Calu3 (cell line): ENCODE measurements around the gene CCNYL1. TPM values are rescaled to one million over a fixed set of nuclear protein-coding genes. Genes with fewer than 3 reads are reported as not detected.

ENCODE experiments used
- BruUV-seq: library from RNA; stranded (reverse); fragments of 400-500 nt; replicated peaks from 2 replicates; lab custom pipeline; 2021; lab: Mats Ljungman, UMichigan
- CTCF ChIA-PET: fragments of 300-600 bp; sonication (Branson Sonifier 250); formaldehyde crosslinking; loops from one replicate; lab custom pipeline; 2022; ENCODE audit warnings: antibody characterized with exemption; lab: Charles Lee
- DNase-seq: peaks from one replicate; pipeline ENCODE4 v3.0.0; 2022
- H3K27ac Mint-ChIP-seq: one replicate; pipeline ENCODE4 v1.8.0; 2022; ENCODE audit warnings: mixed read lengths; ENCODE audit not compliant: unreplicated experiment
- H3K27me3 Mint-ChIP-seq: one replicate; pipeline ENCODE4 v1.8.0; 2022; ENCODE audit warnings: mixed read lengths; ENCODE audit not compliant: unreplicated experiment
- H3K36me3 Mint-ChIP-seq: one replicate; pipeline ENCODE4 v1.8.0; 2022; ENCODE audit warnings: mild to moderate bottlenecking, moderate library complexity, mixed read lengths; ENCODE audit not compliant: insufficient read depth, unreplicated experiment
- H3K4me1 Mint-ChIP-seq: one replicate; pipeline ENCODE4 v1.8.0; 2022; ENCODE audit warnings: mild to moderate bottlenecking, low read depth, mixed read lengths; ENCODE audit not compliant: unreplicated experiment
- H3K4me3 Mint-ChIP-seq: one replicate; pipeline ENCODE4 v1.8.0; 2022; ENCODE audit warnings: mild to moderate bottlenecking, low read depth, moderate library complexity, mixed read lengths; ENCODE audit not compliant: unreplicated experiment
- H3K9me3 Mint-ChIP-seq: one replicate; pipeline ENCODE4 v1.8.0; 2022; ENCODE audit warnings: low read depth, mixed read lengths; ENCODE audit not compliant: unreplicated experiment
- CTCF ChIP-seq: fragments of 200-600 bp; IDR thresholded peaks from one replicate; pipeline ENCODE4 v1.8.0; 2022; ENCODE audit warnings: antibody characterized with exemption; ENCODE audit not compliant: unreplicated experiment
- intact Hi-C: fragments of 100-400 bp; cut with micrococcal nuclease; formaldehyde crosslinking; loops from one replicate; pipeline ENCODE4 v1.10.0; 2022; ENCODE audit not compliant: unreplicated experiment
- total RNA-seq: library from RNA; stranded (reverse); gene quantifications from 2 replicates; pipeline ENCODE4 v1.2.3, GENCODE V29; 2022

Gene CCNYL1
- total RNA-seq, 1 experiment from 2014 or later = 13.7 TPM

GRCh38 chr2:207802650-207803049 is 91.2 kb downstream of the CCNYL1 start:
- intact Hi-C loops = no loop called here
- no peak for TF ChIP-seq CTCF
- no peak for DNase-seq
- H3K4me3 Mint-ChIP-seq = no peak overlapping the region
- no peaks in the 10 kb centered on the region for H3K9me3 Mint-ChIP-seq
- no TSS peak for BruUV-seq
- H3K4me1 Mint-ChIP-seq = peaks cover 21% of the 10 kb centered on the region
- CTCF ChIA-PET = interaction anchor here (0.6 to 0.7 kb wide), 3 partner anchors 11 to 150 kb away, joined by 3 to 5 read pairs (median 3); no protein-coding TSS in a partner anchor
- H3K27me3 Mint-ChIP-seq = no peaks in the 10 kb centered on the region
- H3K36me3 Mint-ChIP-seq = no peaks in the 10 kb centered on the region
- no peak overlapping the region for H3K27ac Mint-ChIP-seq

Other genes starting within 250 kb of the CCNYL1 start
- gene CREB1, start 181.7 kb upstream of the CCNYL1 start, total RNA-seq = 81.4 and 81.6 TPM in 2 replicates
- 27.6 TPM in 2 replicates for gene METTL21A, start 86.2 kb upstream of the CCNYL1 start, total RNA-seq
- gene FZD5, start 58.3 kb downstream of the CCNYL1 start, total RNA-seq = 20.4 and 22.2 TPM in 2 replicates